SK-N-SH treated with all-trans-retinoic acid at 6 μM for 48 hours (cell line): ENCODE measurements around the gene DHTKD1.

Source experiments
- ATAC-seq: fragments of 200-7000 bp; cut with Tn5 transposase; 3 replicates; pipeline ENCODE4 v1.9.1; 2020; ENCODE audit warnings: mild to moderate bottlenecking, moderate library complexity
- ARNTL ChIP-seq: fragments of 450-650 bp; formaldehyde crosslinking; IDR thresholded peaks from 2 replicates; pipeline ENCODE4 v1.5.0; 2020; ENCODE audit warnings: low read depth, mild to moderate bottlenecking, moderate library complexity, borderline replicate concordance
- BACH2 ChIP-seq: fragments of 250-450 bp; sonication (Bioruptor Pico); IDR thresholded peaks from 2 replicates; pipeline ENCODE4 v1.9.0; 2021; ENCODE audit warnings: mild to moderate bottlenecking, borderline replicate concordance
- CREB5 ChIP-seq: fragments of 250-450 bp; sonication (Bioruptor Pico); IDR thresholded peaks from 2 replicates; pipeline ENCODE4 v1.5.1; 2020; ENCODE audit warnings: low read depth, mild to moderate bottlenecking, moderate library complexity
- CSDC2 ChIP-seq: fragments of 250-450 bp; sonication (Bioruptor Pico); IDR thresholded peaks from 2 replicates; pipeline ENCODE4 v1.5.0; 2020; ENCODE audit warnings: mild to moderate bottlenecking, moderate library complexity
- CSRNP3 ChIP-seq: fragments of 250-450 bp; sonication (Bioruptor Pico); IDR thresholded peaks from 2 replicates; pipeline ENCODE4 v1.5.1; 2021; ENCODE audit warnings: mild to moderate bottlenecking, moderate library complexity
- ESRRG ChIP-seq: fragments of 250-450 bp; sonication (Bioruptor Pico); IDR thresholded peaks from 2 replicates; pipeline ENCODE4 v1.6.1; 2021; ENCODE audit warnings: mild to moderate bottlenecking
- GLIS3 ChIP-seq: fragments of 250-450 bp; sonication (Bioruptor Pico); IDR thresholded peaks from 2 replicates; pipeline ENCODE4 v1.5.0; 2020; ENCODE audit warnings: mild to moderate bottlenecking, moderate library complexity
- ISL1 ChIP-seq: fragments of 250-450 bp; sonication (Bioruptor Pico); IDR thresholded peaks from 2 replicates; pipeline ENCODE4 v2.1.2; 2022; ENCODE audit warnings: mild to moderate bottlenecking, moderate library complexity
- OSR1 ChIP-seq: fragments of 250-450 bp; sonication (Bioruptor Pico); IDR thresholded peaks from 2 replicates; pipeline ENCODE4 v1.8.0; 2022; ENCODE audit warnings: moderate library complexity, mild to moderate bottlenecking, inconsistent platforms
- POU6F1 ChIP-seq: fragments of 250-450 bp; sonication (Bioruptor Pico); IDR thresholded peaks from 2 replicates; pipeline ENCODE4 v1.8.0; 2021; ENCODE audit warnings: low read depth, mild to moderate bottlenecking, moderate library complexity, borderline replicate concordance
- PPARA ChIP-seq: fragments of 250-450 bp; sonication (Bioruptor Pico); IDR thresholded peaks from 2 replicates; pipeline ENCODE4 v1.5.0; 2020; ENCODE audit warnings: mild to moderate bottlenecking, borderline replicate concordance
- RARB ChIP-seq: fragments of 250-450 bp; sonication (Bioruptor Pico); IDR thresholded peaks from 2 replicates; pipeline ENCODE4 v1.8.0; 2021; ENCODE audit warnings: mild to moderate bottlenecking, moderate library complexity
- SNAI2 ChIP-seq: fragments of 250-450 bp; sonication (Bioruptor Pico); IDR thresholded peaks from 2 replicates; pipeline ENCODE4 v1.5.0; 2020; ENCODE audit warnings: mild to moderate bottlenecking, moderate library complexity
- TCF4 ChIP-seq: fragments of 250-450 bp; sonication (Bioruptor Pico); IDR thresholded peaks from 2 replicates; pipeline ENCODE4 v1.8.0; 2021; ENCODE audit warnings: mild to moderate bottlenecking, moderate library complexity, borderline replicate concordance
- TOX ChIP-seq: fragments of 250-450 bp; sonication (Bioruptor Pico); IDR thresholded peaks from 2 replicates; pipeline ENCODE4 v1.8.0; 2021; ENCODE audit warnings: mild to moderate bottlenecking, moderate library complexity, borderline replicate concordance
- TSHZ2 ChIP-seq: fragments of 250-450 bp; sonication (Bioruptor Pico); IDR thresholded peaks from 2 replicates; pipeline ENCODE4 v1.5.0; 2020; ENCODE audit warnings: mild to moderate bottlenecking, moderate library complexity
- ZC3H10 ChIP-seq: fragments of 250-450 bp; sonication (Bioruptor Pico); IDR thresholded peaks from 2 replicates; pipeline ENCODE4 v1.5.1; 2021; ENCODE audit warnings: mild to moderate bottlenecking, moderate library complexity
- ZFP3 ChIP-seq: fragments of 250-450 bp; sonication (Bioruptor Pico); IDR thresholded peaks from 2 replicates; pipeline ENCODE4 v1.5.0; 2020; ENCODE audit warnings: mild to moderate bottlenecking, moderate library complexity
- ZFP30 ChIP-seq: fragments of 450-650 bp; formaldehyde crosslinking; IDR thresholded peaks from 2 replicates; pipeline ENCODE4 v1.5.0; 2022; ENCODE audit warnings: mild to moderate bottlenecking, moderate library complexity
- ZNF565 ChIP-seq: fragments of 450-650 bp; formaldehyde crosslinking; conservative IDR thresholded peaks from 2 replicates; pipeline ENCODE4 v1.5.0; 2020; ENCODE audit warnings: low read depth, mild to moderate bottlenecking, moderate library complexity
- ZNF70 ChIP-seq: fragments of 450-650 bp; formaldehyde crosslinking; IDR thresholded peaks from 2 replicates; pipeline ENCODE4 v1.5.0; 2020; ENCODE audit warnings: mild to moderate bottlenecking, moderate library complexity

The DHTKD1 gene

GRCh38 chr10:12111528-12111927 lies 42.8 kb downstream of the DHTKD1 start:
- no peak for ATAC-seq
- TF ChIP-seq ZFP30 (CRISPR knock-in tag) (no peak), ZFP3 (CRISPR knock-in tag) (no peak), ZC3H10 (CRISPR knock-in tag) (no peak), ISL1 (CRISPR knock-in tag) (no peak), ESRRG (no peak), PPARA (CRISPR knock-in tag) (no peak), POU6F1 (no peak)

GRCh38 chr10:12113627-12114026 lies 44.9 kb downstream of the DHTKD1 start:
- no peak for ATAC-seq
- TF ChIP-seq ARNTL (CRISPR knock-in tag) (no peak), SNAI2 (CRISPR knock-in tag) (no peak), CSRNP3 (CRISPR knock-in tag) (no peak), GLIS3 (CRISPR knock-in tag) (no peak), BACH2 (CRISPR knock-in tag) (no peak), CSDC2 (no peak), PPARA (CRISPR knock-in tag) (no peak), ZNF565 (no peak), TCF4 (no peak), POU6F1 (no peak), ZC3H10 (CRISPR knock-in tag) (no peak)

GRCh38 chr10:12121673-12122072 lies 52.9 kb downstream of the DHTKD1 start:
- ATAC-seq: no peak

More at GRCh38 chr10:12121673-12122072, 52.9 kb downstream of the DHTKD1 start:
- TF ChIP-seq ISL1 (CRISPR knock-in tag): no peak
- TF ChIP-seq CSRNP3 (CRISPR knock-in tag): no peak
- no peak for TF ChIP-seq TSHZ2 (CRISPR knock-in tag)
- TF ChIP-seq RARB (CRISPR knock-in tag): no peak
- no peak for TF ChIP-seq ZFP3 (CRISPR knock-in tag)
- no peak for TF ChIP-seq ARNTL (CRISPR knock-in tag)
- TF ChIP-seq GLIS3 (CRISPR knock-in tag): no peak
- no peak for TF ChIP-seq CSDC2
- no peak for TF ChIP-seq ZNF565
- TF ChIP-seq POU6F1: no peak
- TF ChIP-seq ZFP30 (CRISPR knock-in tag): no peak
- TF ChIP-seq TCF4: no peak
- TF ChIP-seq ZNF70 (CRISPR knock-in tag): no peak
- TF ChIP-seq TOX (CRISPR knock-in tag): no peak
- TF ChIP-seq SNAI2 (CRISPR knock-in tag): no peak
- TF ChIP-seq BACH2 (CRISPR knock-in tag): no peak
- TF ChIP-seq OSR1 (CRISPR knock-in tag): no peak
- no peak for TF ChIP-seq CREB5 (CRISPR knock-in tag)
- TF ChIP-seq ZC3H10 (CRISPR knock-in tag): no peak
- no peak for TF ChIP-seq PPARA (CRISPR knock-in tag)
